GM19397 (cell line): ENCODE results near the gene LGR6.

Experiments used
- ATAC-seq: cut with Tn5 transposase; IDR thresholded peaks from one replicate; pipeline ENCODE4 v1.9.1; 2021; ENCODE audit warnings: mild to moderate bottlenecking, moderate library complexity; ENCODE audit not compliant: unreplicated experiment

LGR6 gene

DNA sequence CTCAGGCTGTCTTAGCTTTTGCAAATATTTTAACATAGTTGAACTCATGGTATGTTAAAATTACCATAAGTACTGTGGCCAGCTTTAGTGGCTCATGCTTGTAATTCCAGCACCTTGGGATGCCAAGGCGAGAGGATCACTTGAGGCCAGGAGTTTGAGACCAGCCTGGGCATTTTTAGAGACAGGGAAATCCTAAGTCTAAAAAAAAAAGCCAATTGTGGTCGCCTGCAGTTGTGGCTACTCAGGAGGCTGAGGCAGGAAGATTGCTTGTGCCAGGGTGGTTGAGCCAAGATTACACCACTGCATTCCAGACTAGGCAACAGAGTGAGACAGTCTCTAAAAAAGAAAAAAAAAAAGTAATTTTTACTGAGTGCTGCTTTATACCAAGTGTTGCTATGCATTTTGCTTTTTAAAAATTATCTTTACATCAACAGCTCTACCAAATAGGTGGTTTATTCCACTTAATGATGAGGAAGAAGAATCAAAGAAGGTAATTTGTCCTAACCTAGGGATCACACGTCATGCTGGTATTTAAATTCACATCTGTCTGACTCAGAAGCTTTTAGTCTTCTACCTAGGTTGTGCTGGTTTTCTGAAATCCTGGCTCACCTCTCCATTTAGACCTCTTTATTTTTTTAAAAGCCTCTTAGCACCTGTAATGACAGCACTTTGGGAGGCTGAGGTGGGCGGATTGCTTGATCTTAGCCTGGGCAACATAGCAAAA is 171.7 kb downstream of the LGR6 start:
- ATAC-seq = no peak

DNA sequence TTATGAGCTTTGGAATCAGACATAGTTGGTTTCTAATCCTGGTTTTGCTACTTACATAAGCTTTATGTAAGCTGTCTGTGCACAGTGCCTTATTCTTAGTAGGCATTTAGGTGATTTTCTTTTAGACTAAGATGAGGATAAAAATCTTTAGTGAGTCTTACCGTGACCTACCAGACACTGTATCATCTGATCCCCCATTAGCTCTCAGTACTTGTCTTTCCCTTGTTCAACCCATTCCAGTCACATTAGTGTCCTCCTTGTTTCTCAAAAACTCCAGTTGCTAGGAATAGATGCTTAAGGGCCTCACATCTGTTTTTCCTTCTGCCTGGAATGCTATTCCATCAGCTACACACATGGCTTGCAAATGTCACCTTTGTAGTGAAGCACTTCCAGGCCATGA is 173.7 kb downstream of the LGR6 start:
- ATAC-seq = no peak
